Measurements from ENCODE around the gene PLCH2.

- TF ChIP-seq CTCF (IDR thresholded peaks at IDR 0.05; ENCODE audit: borderline replicate concordance, extremely low read depth, low read length, poor library complexity, severe bottlenecking) (no peak), EZH2 (IDR thresholded peaks at IDR 0.05; ENCODE audit: borderline replicate concordance, low read depth, low read length, severe bottlenecking) (no peak)
Observed at GRCh38 chr1:2528966-2529783, 53.1 kb downstream of the PLCH2 start.

All from DND-41 (cell line).